Measurements from ENCODE around the gene CDH23. TPM values are rescaled to one million over a fixed set of nuclear protein-coding genes. Genes with fewer than 3 reads are reported as not detected.

The CDH23 gene
- total and polyA plus RNA-seq, 8 donors: 3.4 to 64.6 (median 9.9) TPM

DNA sequence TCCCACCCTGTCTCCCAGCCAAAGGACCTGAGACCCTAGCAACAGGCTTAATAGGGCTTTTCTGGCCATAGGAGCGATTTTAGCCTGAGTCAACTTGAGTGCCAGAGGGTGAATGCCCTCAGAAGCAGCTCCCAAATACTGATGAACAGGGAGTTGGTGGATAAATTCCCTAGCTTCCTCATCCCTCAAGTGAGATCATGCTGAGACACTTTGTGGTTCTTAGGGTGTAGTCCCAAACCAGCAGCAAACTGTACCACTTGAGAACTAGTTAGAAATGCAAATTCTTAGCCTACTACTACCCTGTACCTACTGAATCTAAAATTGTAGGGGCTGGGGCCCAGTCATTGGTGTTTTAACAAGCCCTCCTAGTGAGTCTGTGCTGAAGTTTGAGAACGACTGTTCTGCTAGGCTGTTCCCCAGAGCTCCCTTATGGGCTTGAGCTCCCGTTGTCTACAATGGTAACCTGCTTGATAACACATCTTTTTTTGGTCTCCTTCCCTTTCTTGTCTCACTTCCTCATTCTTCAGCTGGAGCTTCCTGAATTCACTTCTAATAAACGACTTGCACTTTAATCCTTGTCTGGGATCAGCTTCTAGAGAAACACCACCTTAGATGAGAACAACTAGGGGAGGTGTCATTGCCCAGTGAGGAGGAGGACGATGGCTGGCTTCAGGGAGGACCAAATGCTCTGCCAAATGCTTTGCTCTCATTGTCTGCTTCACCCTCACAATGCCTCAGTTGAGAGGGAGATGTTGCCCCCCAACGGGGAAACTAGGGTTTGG is 18.2 kb upstream of the CDH23 start:
- Histone ChIP-seq H3K9me3 (no peaks in the 10 kb centered on the region), H3K36me3 (no peaks in the 10 kb centered on the region), H3K27ac (no peak overlapping the region), H3K4me1 (peaks cover 0 to 6% (median 0%) of the 10 kb centered on the region in 3 donors), H3K4me3 (no peak overlapping the region), H3K27me3 (no peaks in the 10 kb centered on the region)
- TF ChIP-seq, protein P1, sequence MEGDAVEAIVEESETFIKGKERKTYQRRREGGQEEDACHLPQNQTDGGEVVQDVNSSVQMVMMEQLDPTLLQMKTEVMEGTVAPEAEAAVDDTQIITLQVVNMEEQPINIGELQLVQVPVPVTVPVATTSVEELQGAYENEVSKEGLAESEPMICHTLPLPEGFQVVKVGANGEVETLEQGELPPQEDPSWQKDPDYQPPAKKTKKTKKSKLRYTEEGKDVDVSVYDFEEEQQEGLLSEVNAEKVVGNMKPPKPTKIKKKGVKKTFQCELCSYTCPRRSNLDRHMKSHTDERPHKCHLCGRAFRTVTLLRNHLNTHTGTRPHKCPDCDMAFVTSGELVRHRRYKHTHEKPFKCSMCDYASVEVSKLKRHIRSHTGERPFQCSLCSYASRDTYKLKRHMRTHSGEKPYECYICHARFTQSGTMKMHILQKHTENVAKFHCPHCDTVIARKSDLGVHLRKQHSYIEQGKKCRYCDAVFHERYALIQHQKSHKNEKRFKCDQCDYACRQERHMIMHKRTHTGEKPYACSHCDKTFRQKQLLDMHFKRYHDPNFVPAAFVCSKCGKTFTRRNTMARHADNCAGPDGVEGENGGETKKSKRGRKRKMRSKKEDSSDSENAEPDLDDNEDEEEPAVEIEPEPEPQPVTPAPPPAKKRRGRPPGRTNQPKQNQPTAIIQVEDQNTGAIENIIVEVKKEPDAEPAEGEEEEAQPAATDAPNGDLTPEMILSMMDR (IDR thresholded peaks at IDR 0.05): no peak
- DNase-seq (no peak), FAIRE-seq (no peak), ATAC-seq (no peak)
- WGBS, 2 donors: 60 to 66% methylated on average over 6 of the region's 6 CpGs
- intact Hi-C loops (cut with DNase I): no loop called here

- intact Hi-C loops (cut with DNase I): no loop called here
- no peaks in the 10 kb centered on the region for H3K27me3 ChIP-seq
- H3K4me1 ChIP-seq: peaks cover 0 to 6% (median 0%) of the 10 kb centered on the region in 3 donors
- no peak for ATAC-seq
- no peak overlapping the region for H3K27ac ChIP-seq
- FAIRE-seq: no peak
- H3K36me3 ChIP-seq: no peaks in the 10 kb centered on the region
- TF ChIP-seq, protein P1 (IDR thresholded peaks at IDR 0.05): no peak
- DNase-seq: no peak
- H3K9me3 ChIP-seq: no peaks in the 10 kb centered on the region
- no peak overlapping the region for H3K4me3 ChIP-seq
- 56 to 66% methylated on average over 3 of the region's 3 CpGs for WGBS, 2 donors
Measured at GRCh38 chr10:71379118-71379766, 17.5 kb upstream of the CDH23 start.

DNA sequence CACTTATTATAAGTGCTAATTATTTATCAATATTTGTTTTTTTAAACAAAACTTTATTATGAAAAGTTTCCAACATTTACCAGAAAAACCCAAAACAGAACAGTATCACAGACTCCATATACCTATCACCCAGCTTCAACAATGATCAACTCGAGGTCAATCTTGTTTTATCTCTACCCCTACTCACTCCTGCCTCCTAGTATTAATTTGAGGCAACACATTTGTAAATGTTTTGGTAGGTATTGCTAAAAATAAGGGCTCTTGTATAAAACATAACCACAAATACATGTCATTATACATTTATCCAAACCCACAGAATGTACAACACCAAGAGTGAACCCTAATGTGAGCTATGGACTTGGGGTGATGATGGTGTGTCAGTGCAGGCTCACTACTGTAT is 15.9 kb upstream of the CDH23 start:
- DNase-seq (no peak), FAIRE-seq (no peak), ATAC-seq (no peak)
- Histone ChIP-seq H3K27ac (no peak overlapping the region), H3K9me3 (no peaks in the 10 kb centered on the region), H3K4me3 (no peak overlapping the region), H3K4me1 (peaks cover 0 to 6% (median 0%) of the 10 kb centered on the region in 3 donors), H3K27me3 (no peaks in the 10 kb centered on the region), H3K36me3 (no peaks in the 10 kb centered on the region)
- intact Hi-C loops (cut with DNase I): loop anchor here in 2 of 3 donors (5.0 to 10.0 kb wide), 3 partner anchors 191 to 434 kb away; partner anchors contain the start of gene C10orf105 (in 1 of the 2)
- 10 to 18% methylated on average over 1 of the region's 1 CpG for WGBS, 2 donors
- TF ChIP-seq, protein P1 (IDR thresholded peaks at IDR 0.05): no peak

DNA sequence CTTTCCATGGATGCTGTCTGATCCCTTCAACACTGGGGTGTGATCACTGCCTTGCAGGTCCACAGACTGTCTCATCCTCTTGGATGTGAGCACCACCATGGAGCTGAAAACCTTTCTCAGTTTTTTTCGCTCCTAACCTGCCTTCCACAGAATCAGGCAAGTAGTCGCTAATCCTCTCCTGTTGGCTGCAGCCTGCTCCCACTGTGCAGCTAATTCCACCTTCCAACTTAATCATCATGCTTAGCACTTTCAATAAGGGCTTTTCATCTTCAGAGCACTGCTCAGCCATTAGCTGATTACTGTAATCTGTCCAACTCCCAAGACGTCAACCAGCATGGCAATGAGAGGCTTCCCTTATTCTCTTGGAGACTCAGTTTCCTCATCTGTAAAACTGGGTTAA is 15.1 kb upstream of the CDH23 start:
- TF ChIP-seq, protein P1 (IDR thresholded peaks at IDR 0.05): no peak
- H3K27me3 ChIP-seq: no peaks in the 10 kb centered on the region
- H3K36me3 ChIP-seq: no peaks in the 10 kb centered on the region
- DNase-seq: no peak
- no peaks in the 10 kb centered on the region for H3K9me3 ChIP-seq
- intact Hi-C loops (cut with DNase I): loop anchor here in 2 of 3 donors (5.0 to 10.0 kb wide), 3 partner anchors 191 to 433 kb away; partner anchors contain the start of gene C10orf105 (in 1 of the 2)
- no peak overlapping the region for H3K27ac ChIP-seq
- H3K4me1 ChIP-seq: peaks cover 0 to 6% (median 0%) of the 10 kb centered on the region in 3 donors
- H3K4me3 ChIP-seq: no peak overlapping the region
- ATAC-seq: no peak
- FAIRE-seq: no peak
- WGBS, 2 donors: 81 to 82% methylated on average over 3 of the region's 3 CpGs
